NCI-H2227 treated with DMSO at 0.1 percent for 48 hours (cell line): ENCODE data around the gene NDFIP1.

ENCODE experiments used
- DNase-seq: peaks from one replicate; lab custom pipeline; 2025; lab: John Stamatoyannopoulos, UW

NDFIP1 gene

DNA sequence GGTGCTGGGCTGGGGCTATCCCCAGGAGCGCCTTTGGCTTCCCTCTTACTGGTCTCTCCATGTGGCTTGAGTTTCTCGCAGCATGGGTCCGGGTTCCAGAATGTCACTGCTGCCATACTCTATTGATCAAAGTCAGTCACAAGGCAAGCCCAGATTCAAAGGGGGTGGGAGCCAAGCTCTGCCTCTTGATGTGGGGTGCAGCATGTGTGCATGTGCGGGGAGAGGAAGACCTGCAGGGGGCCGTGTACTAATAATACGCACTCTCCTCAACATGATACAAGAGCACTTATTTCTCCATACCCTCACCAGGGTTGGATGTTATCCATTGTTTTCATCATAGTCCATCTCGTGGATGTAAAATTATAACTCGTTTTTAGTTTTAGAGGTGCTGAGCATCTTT is 81.2 kb downstream of the NDFIP1 start:
- no peak for DNase-seq

DNA sequence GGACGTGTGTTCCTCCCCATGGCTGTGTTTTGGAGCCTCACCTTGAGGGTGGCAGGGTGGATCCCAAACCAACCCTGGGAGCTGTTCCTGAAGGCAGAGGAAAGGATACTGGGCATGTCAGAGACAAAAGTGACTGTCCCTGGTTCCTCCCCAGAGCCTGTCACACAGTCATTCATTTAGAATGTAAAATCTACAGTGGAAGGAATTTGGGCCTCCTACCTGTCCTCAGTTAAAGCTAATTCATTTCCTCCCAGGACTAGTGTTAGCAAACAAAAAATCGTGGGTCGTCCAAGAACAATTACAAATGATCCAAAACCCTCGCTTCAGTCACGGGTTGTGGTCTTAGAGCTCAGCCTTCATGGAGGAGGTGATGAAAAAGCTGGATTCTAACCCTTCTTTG is 83.2 kb downstream of the NDFIP1 start:
- DNase-seq = no peak

DNA sequence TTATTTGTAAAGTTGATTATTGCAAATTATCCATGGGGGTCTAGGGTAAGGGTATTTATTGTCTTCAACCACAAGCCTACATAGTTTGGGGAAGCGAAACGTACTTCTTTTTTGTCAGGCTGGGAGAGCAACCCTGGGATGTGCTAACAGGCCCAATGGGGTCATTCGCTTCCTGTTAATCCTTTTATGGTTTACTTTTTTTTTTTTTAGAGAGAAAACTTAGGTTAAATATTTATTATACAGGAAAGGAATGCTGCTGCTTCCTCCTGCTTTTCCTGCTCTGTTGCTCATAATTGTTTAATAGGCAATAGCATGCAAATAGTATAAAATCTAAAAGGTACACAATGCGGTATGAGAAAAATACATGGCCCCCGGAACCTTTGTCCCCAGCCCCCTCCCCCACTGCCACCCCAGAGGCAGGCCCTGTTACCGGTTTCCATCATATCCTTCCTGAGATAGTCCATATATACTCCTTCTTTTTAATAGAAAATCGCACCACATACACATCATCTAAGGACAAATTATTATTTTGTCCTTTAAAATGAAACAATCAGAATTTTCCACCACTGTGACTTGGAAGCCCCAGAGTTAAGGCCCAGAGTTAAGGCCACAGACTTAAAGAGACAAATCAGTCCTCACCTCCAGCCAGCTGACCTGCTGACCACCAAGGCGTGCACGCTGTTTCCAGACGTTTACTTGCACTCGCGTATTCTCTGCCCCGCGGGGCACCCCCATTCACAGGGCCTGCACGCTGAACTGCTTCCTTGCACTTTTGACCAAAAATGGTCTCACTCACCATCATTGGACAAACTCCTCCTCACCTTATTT is 83.9 kb downstream of the NDFIP1 start:
- DNase-seq = no peak

DNA sequence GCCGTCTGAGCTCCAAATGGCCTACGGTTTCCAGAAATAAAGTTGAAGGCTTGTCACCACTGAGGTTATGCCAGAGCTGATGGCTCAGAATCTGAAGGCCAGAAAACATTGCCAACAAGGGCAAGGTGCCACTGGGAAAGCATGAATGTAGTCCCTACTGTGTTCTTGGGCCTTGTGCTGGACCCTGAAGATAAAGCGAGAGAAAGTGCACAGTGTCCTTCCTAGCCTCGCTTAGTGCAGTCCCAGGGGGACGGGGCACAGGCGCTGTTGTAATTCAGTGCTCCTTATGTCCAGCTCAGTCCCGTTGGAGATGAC is 84.5 kb downstream of the NDFIP1 start:
- no peak for DNase-seq

DNA sequence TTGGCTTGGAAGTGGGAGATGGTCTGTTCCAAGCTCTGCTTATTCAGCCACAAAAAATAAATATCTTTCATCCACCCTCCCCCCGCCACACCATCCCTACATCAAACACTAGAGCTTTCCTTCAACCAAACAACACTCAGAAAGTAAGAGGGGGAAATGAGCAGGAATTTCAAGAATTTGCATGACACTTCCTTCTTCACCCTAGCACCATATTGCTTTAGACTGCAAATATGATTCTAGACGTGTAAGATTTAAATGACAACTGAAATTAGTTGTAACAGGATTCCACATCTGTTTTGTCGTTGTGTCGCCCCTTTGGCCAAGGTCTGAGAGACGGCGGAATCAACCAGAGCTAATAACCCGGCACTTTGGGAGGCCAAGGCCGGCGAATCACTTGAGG is 88.5 kb downstream of the NDFIP1 start:
- DNase-seq = no peak

DNA sequence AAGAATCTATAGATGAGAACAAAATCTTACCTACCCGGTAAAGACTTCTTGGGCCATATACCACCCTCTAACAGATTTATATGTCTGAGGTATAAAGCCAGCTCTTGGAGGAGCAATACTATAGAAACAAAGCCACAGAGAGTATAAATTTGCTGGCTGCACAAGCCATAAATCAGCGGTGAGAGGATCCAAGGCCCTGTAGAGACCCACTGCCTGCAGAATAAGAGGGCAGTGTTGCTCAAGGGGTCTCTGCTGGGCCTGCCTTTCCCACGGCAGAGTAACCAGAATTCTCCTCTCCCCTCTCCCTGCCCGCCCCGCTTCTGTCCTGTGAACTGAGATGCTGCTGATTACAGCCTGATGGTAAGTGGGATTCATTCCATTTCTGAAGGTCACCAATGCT is 89.2 kb downstream of the NDFIP1 start:
- DNase-seq = no peak

DNA sequence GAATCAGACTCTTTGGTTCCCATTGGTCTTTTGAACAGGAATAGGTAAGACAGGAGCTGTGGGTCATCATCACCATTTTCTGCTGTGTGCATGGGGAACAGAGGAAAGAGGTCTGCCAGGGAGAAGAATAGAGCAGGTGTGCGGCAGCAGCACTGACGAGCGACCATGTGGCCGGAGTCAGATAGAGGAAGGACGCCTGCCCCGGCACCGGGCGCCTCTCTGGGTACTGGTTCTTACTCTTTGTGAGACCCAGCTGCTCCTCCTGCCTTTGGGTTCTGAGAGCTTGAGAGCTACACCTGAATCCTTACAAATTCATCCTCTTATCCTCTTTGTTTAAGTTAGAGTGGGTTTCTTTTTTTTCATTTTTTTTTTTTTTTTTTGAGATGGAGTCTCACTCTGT is 90.8 kb downstream of the NDFIP1 start:
- no peak for DNase-seq

DNA sequence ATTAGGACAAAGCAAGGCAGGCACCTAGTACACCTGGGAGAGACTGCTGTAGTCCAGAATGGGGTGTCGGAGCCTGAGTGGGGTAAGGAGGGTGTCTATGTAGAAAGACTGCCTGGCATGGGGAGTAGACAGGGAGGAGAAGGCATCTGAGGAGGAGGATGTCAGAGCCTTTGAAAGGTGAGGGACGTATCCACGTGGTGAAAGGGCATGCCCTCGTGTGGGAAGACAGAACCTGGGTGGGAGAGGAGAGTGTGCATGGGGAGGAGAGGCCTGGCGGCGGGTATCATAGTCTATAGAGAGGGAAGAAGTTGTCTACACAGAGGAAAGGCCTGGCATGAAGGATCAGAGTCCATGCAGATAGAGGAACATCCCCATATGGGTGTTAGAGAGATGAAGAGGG is 91.8 kb downstream of the NDFIP1 start:
- DNase-seq = no peak

DNA sequence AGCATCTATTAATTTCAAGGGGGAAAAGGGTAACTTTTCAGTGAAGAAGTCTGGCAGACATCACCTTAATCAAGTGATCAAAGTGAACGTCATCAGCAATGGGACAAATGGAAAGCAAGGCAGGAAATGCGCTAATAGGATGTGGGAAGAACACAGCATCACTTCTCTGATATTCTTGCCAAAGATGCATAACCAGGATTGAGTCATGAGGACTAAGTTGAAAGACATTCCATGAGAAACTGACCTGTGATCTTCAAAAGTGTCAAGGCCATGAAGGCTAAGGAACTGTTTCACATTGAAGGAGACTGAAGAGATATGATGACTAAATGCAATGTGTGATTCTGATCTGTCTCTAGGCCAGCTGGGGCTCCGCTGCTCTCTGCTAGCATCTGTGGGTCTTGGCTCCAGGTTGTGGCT is 92.9 kb downstream of the NDFIP1 start:
- no peak for DNase-seq

DNA sequence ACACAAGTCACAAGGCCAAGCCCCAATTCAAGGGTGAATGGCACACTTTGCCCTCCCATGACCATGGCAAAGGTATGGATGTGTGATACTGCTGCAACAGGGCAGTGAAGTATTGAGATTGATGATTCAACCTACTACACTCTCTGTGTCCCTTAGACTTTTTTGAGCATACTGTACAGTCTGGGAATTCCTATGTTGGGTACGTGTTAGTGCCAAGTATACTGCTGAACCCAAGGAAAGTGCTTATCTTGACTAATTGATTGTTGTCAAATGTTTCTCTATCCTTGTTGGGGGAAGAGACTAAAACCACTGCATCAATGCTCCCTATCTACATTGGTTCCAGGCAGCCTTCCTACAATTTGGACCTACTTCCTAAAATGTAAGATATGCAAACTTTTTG is 93.7 kb downstream of the NDFIP1 start:
- DNase-seq = no peak
